ENCODE measurements around the gene UNC13D. TPM values are rescaled to one million over a fixed set of nuclear protein-coding genes. Genes with fewer than 3 reads are reported as not detected.

The UNC13D gene
- total and polyA plus RNA-seq, 2 of the 4 experiments (the other 2 are of a cell fraction), result under 0.01 to 0.31 TPM

DNA sequence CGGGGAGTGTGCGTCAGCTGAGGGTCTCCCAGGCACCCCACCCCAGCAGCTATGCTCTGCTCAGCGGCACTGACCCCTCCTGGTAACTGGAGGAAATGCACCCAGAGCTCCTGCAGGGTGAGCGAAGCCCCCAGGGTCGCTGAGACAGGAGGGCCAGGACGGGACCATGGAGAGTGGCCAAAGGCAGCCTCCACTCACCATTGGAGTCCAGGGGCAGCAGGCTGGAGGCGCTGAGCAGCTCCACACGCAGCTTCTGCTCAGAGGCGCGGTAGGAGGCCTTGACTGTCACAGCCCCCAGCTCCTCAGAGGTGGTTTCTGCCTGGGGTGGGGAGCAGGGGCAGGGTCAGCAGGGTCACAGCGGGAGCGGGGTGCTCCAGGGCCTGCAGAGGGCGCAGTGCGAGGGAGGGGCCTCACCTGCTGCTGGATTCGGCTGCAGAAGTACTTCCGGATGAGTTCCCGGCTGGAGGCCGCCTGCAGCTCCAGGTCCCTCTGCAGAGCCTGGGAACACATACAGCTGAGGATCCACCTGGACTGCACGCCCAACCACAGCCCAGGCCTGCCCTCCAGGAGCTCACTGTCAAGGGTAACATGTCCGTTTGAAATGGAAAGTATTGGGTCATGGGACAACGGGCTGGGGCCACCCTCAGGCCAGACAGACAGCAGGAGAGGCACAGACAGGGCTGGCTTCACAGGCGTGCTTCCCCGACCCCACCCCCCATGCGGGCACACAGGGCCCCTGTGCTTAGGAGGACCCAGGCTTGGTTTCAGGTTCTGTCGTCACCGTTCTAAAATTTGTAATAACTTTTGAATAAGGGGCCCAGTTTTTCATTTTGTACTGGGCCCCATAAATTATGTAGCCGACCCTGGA, 13.8 kb downstream of the UNC13D start:
- no peak overlapping the region for H3K14ac ChIP-seq (replicated peaks; ENCODE audit: low read depth, low read length)
- no peak overlapping the region for H3K18ac ChIP-seq (ENCODE audit: low read depth, low read length)
- no peak overlapping the region for H2BK20ac ChIP-seq (ENCODE audit: low read depth, low read length)
- 74% methylated on average over 15 of the region's 27 CpGs; no CpG with 5 or more reads in 1 of the 2 experiments for WGBS, 2 experiments (ENCODE audit: extremely low coverage in 2 of 2, insufficient read length in 1 of 2)
- in situ Hi-C loops (cut with MboI; ENCODE audit: low sequenced_read_pairs) (no loop called here), dilution Hi-C loops (cut with HindIII; ENCODE audit: low sequenced_read_pairs, unreplicated experiment) (no loop called here), intact Hi-C loops (cut with micrococcal nuclease) (no loop called here)
- H3K4me2 ChIP-seq (ENCODE audit: low read depth, low read length), result no peak overlapping the region
- H2BK120ac ChIP-seq (ENCODE audit: low read depth, low read length), result no peak overlapping the region
- no peak overlapping the region for H2AK9ac ChIP-seq (replicated peaks; ENCODE audit: low read depth, low read length, poor library complexity)
- H3K4me3 ChIP-seq (ENCODE audit: insufficient read depth, low read depth, low read length), result no peak overlapping the region
- H2BK5ac ChIP-seq (ENCODE audit: low read depth, low read length, poor library complexity, severe bottlenecking), result no peak overlapping the region
- no peak overlapping the region for H3K23ac ChIP-seq (ENCODE audit: low read depth, low read length)
- no peak overlapping the region; the same call in 1 of the 2 replicates for H2AK5ac ChIP-seq (ENCODE audit: low read depth, low read length)
- no peak overlapping the region for H2BK15ac ChIP-seq (ENCODE audit: low read depth, low read length)
- no peaks in the 10 kb centered on the region for H3K79me1 ChIP-seq (ENCODE audit: low read depth in 1 of 2, low read length in 2 of 2)
- H4K20me1 ChIP-seq (ENCODE audit: insufficient read depth, low read length), result no peaks in the 10 kb centered on the region
- ChIA-PET POLR2A (ENCODE audit: unreplicated experiment) (no interaction called here), CTCF (interaction anchor here (0.5 to 1.2 kb wide), 6 partner anchors 13 to 265 kb away, joined by 3 to 4 read pairs (median 3); partner anchors contain the start of genes UNK and WBP2)
- no peaks in the 10 kb centered on the region; the same call in 1 of the 2 replicates for H3K27me3 ChIP-seq (ENCODE audit: control insufficient read depth, insufficient read depth, low read length)
- ATAC-seq (ENCODE audit: low read depth), result no peak
- peak overlapping the region; percentile 23 for H2AFZ ChIP-seq (replicated peaks; ENCODE audit: low read length, poor library complexity)
- H3K27ac ChIP-seq (ENCODE audit: insufficient read depth, low read length), result no peak overlapping the region
- TF ChIP-seq, protein P1, sequence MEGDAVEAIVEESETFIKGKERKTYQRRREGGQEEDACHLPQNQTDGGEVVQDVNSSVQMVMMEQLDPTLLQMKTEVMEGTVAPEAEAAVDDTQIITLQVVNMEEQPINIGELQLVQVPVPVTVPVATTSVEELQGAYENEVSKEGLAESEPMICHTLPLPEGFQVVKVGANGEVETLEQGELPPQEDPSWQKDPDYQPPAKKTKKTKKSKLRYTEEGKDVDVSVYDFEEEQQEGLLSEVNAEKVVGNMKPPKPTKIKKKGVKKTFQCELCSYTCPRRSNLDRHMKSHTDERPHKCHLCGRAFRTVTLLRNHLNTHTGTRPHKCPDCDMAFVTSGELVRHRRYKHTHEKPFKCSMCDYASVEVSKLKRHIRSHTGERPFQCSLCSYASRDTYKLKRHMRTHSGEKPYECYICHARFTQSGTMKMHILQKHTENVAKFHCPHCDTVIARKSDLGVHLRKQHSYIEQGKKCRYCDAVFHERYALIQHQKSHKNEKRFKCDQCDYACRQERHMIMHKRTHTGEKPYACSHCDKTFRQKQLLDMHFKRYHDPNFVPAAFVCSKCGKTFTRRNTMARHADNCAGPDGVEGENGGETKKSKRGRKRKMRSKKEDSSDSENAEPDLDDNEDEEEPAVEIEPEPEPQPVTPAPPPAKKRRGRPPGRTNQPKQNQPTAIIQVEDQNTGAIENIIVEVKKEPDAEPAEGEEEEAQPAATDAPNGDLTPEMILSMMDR (conservative IDR thresholded peaks at IDR 0.05; ENCODE audit: low read depth, low read length), result peak; percentile 39; the same call in 1 of the 2 replicates
- TF ChIP-seq MAFK (IDR thresholded peaks at IDR 0.05; ENCODE audit: low read depth, low read length), result no peak
- H3K9me1 ChIP-seq (ENCODE audit: insufficient read depth, low read length), result peaks cover 3% of the 10 kb centered on the region; the same call in 1 of the 2 replicates
- no peak overlapping the region for H4K5ac ChIP-seq (ENCODE audit: low read depth, low read length)
- peaks cover 3% of the 10 kb centered on the region for H3K4me1 ChIP-seq (ENCODE audit: control insufficient read depth, insufficient read depth, low read length)
- no peak overlapping the region for H3K4ac ChIP-seq (ENCODE audit: low read depth, low read length)
- H3K9me3 ChIP-seq (ENCODE audit: control insufficient read depth, insufficient read depth, low read length), result no peaks in the 10 kb centered on the region
- no peak overlapping the region for H3K56ac ChIP-seq (ENCODE audit: extremely low read depth, insufficient read depth, low read length)
- no peak overlapping the region for H4K91ac ChIP-seq (ENCODE audit: insufficient read depth, low read depth, low read length)
- H3K9ac ChIP-seq (ENCODE audit: low read depth, low read length), result no peak overlapping the region
- H4K8ac ChIP-seq (ENCODE audit: low read depth in 2 of 2, low read length in 2 of 2), result no peak overlapping the region
- peaks cover 5% of the 10 kb centered on the region; the same call in 1 of the 2 replicates for H3K36me3 ChIP-seq (ENCODE audit: control insufficient read depth, insufficient read depth, low read length)
- BruUV-seq (replicated peaks), result no TSS peak
- no peak for DNase-seq

Data from IMR-90 (cell line).